ENCODE results near the gene C1QTNF5.

DNA sequence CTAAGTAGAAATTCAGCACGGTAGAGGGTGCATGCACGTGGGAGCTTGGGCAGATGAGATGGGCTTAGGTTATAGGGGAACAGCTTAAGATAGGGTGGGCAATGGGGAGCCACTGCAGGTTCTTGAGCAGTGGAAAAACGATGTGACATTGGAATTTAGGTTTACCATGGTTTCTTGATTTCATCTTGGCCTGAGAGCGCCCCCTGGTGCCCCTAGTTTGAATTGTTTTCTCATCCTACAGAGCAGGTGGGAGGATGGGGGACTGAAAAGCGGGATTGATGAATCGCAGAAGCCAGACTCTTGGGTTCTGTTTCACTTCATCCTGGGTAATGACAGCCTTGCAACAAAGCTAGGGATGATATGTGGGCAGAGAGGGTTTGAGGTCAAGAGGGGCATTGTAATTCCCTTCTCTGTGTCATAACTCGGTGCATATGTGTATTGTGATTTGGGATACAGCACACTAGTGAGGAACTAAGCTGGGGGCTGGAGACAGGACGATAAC lies 17.1 kb downstream of the C1QTNF5 start:
- TF ChIP-seq CHD2 (IDR thresholded peaks at IDR 0.05; ENCODE audit: low read length) (no peak), MAFK (IDR thresholded peaks at IDR 0.05; ENCODE audit: low read depth, low read length) (0 out of 2 replicates have a peak, but pooled peaks have one; percentile 25), EZH2 (IDR thresholded peaks at IDR 0.05; ENCODE audit: low read depth, low read length, severe bottlenecking) (no peak), KDM1A (IDR thresholded peaks at IDR 0.05; ENCODE audit: borderline replicate concordance, low read length) (peak; percentile 100), POLR2AphosphoS5 (IDR thresholded peaks at IDR 0.05; ENCODE audit: low read depth, low read length) (no peak), POLR2A (IDR thresholded peaks at IDR 0.05; ENCODE audit: control extremely low read depth in 1 of 2, low read depth in 2 of 2, low read length in 2 of 2) (no peak), RAD21 (IDR thresholded peaks at IDR 0.05 in 1 of 2, conservative IDR thresholded peaks at IDR 0.05 in 1 of 2; ENCODE audit: low read depth in 2 of 2, low read length in 2 of 2) (peak; percentile 78 to 82)
- TF ChIP-seq, protein P1, sequence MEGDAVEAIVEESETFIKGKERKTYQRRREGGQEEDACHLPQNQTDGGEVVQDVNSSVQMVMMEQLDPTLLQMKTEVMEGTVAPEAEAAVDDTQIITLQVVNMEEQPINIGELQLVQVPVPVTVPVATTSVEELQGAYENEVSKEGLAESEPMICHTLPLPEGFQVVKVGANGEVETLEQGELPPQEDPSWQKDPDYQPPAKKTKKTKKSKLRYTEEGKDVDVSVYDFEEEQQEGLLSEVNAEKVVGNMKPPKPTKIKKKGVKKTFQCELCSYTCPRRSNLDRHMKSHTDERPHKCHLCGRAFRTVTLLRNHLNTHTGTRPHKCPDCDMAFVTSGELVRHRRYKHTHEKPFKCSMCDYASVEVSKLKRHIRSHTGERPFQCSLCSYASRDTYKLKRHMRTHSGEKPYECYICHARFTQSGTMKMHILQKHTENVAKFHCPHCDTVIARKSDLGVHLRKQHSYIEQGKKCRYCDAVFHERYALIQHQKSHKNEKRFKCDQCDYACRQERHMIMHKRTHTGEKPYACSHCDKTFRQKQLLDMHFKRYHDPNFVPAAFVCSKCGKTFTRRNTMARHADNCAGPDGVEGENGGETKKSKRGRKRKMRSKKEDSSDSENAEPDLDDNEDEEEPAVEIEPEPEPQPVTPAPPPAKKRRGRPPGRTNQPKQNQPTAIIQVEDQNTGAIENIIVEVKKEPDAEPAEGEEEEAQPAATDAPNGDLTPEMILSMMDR (IDR thresholded peaks at IDR 0.05; ENCODE audit: control extremely low read depth in 1 of 3, insufficient read depth in 1 of 3, low read depth in 1 of 3, low read length in 3 of 3) = peak in 2 of 3 experiments; percentile 83 to 89; a peak in 3 of 4 replicates
- TF ChIP-seq, protein P2, sequence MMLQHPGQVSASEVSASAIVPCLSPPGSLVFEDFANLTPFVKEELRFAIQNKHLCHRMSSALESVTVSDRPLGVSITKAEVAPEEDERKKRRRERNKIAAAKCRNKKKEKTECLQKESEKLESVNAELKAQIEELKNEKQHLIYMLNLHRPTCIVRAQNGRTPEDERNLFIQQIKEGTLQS (IDR thresholded peaks at IDR 0.05; ENCODE audit: insufficient read depth, low read depth, low read length) = no peak

Data from H1 (cell line).